ENCODE data around the gene FOSL2.

The FOSL2 gene

DNA sequence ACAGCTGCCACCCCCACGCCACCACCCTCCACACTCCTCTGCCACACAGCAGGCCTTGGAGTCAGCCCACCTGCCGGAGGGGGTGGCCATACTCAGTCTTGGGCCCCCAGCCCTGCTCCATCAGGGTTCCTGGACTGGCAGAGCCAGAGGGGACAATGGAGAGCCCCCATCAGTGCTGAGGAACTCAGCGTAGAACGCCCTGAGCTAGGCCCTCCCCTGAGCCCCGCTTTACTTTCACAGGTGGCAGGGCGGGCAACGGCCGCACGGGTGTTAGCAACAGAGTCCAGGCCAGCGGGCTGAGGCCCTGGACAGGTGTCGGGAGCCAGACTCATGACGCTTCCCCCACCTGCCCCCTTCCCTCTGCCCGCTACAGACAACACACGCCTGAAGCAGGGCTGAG, 47.1 kb downstream of the FOSL2 start:
- no peak for DNase-seq (ENCODE audit: low read depth)
- no peak overlapping the region for H3K4me3 ChIP-seq (ENCODE audit: low read length)
- TF ChIP-seq, protein P1, sequence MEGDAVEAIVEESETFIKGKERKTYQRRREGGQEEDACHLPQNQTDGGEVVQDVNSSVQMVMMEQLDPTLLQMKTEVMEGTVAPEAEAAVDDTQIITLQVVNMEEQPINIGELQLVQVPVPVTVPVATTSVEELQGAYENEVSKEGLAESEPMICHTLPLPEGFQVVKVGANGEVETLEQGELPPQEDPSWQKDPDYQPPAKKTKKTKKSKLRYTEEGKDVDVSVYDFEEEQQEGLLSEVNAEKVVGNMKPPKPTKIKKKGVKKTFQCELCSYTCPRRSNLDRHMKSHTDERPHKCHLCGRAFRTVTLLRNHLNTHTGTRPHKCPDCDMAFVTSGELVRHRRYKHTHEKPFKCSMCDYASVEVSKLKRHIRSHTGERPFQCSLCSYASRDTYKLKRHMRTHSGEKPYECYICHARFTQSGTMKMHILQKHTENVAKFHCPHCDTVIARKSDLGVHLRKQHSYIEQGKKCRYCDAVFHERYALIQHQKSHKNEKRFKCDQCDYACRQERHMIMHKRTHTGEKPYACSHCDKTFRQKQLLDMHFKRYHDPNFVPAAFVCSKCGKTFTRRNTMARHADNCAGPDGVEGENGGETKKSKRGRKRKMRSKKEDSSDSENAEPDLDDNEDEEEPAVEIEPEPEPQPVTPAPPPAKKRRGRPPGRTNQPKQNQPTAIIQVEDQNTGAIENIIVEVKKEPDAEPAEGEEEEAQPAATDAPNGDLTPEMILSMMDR (IDR thresholded peaks at IDR 0.05; ENCODE audit: insufficient read depth, low read depth, low read length, missing control alignments), result no peak

DNA sequence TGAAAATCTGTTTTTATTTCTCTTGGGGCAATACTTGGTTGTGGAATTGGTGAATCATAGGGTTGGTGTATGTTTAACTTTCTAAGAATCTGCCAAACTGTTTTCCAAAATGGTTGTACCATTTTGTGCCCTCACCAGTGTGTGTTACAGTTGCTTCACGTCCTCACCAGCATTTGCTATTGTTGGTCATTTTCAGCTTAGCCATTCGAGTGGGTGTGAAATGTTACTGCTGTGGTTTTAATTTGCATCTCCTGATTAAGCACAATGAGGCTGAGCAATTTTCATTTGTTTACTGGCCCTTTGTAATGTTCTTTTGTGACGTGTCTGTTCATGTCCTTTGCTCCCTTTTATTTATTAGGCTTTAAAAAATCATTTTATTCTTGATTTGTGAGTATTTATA, 49.7 kb downstream of the FOSL2 start:
- TF ChIP-seq, protein P1 (IDR thresholded peaks at IDR 0.05; ENCODE audit: insufficient read depth, low read depth, low read length, missing control alignments), result no peak
- H3K4me3 ChIP-seq (ENCODE audit: low read length), result no peak overlapping the region
- DNase-seq (ENCODE audit: low read depth), result peak; percentile 61

DNA sequence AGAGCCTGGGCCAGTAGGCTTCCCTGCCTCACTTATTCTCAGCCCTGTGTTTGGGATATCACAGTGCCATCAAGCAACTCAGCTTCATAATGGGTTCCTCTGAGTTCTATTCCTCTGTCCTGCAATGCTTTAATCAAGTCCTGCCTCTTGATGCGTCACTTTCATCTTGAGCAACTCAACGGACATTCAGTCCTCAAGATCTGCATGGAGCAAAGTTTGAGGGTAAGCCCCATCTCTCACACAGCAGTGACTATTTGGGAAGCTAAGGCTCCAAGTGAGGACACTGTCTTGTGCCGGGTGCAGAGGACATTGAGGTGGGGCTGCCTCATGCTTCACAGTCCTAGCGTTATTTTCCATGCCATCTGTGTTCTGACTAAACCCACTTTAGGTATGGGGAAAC, 52.3 kb downstream of the FOSL2 start:
- no peak overlapping the region for H3K4me3 ChIP-seq (ENCODE audit: low read length)
- no peak for DNase-seq (ENCODE audit: low read depth)
- TF ChIP-seq, protein P1 (IDR thresholded peaks at IDR 0.05; ENCODE audit: insufficient read depth, low read depth, low read length, missing control alignments), result no peak

DNA sequence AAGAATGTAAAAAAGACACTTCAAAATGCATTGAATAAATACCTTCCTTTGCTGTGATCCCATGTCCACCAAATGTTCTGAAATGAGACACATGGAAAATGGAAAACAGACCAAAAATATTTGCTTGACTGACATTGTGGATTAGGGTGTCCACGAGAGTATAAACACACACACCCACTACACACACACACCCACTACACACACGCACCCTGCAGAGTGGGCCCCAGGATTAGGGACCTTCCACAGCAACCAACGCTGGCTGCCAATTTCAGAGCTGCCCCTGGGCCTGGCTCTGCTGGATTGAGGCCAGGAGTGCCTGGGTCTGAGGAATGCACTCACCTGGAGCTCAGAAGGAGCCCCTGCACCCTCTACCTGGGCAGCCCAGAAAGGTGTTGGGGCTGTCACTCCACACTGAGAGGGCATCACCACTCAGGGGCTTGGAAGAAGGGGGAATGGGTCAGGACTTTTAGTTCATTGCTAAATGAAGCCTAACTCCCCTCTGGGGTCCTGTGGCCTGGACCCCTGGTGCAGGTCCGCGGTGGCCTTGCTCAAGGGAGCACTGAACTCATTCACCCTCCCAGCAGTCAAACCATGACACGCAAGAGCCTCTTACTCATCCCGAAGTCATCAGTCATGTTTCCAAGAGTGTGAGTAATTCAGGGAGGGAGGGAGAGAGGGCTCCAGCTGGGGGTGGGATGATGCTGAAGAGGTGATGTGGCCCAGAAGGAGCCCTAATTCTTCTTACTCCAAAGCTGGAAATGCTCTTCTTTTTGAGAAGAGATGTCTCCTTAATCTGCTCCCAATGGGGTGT, 53.0 kb downstream of the FOSL2 start:
- peak; percentile 97 for DNase-seq (ENCODE audit: low read depth)
- no peak overlapping the region for H3K4me3 ChIP-seq (ENCODE audit: low read length)
- TF ChIP-seq, protein P1 (IDR thresholded peaks at IDR 0.05; ENCODE audit: insufficient read depth, low read depth, low read length, missing control alignments), result no peak

DNA sequence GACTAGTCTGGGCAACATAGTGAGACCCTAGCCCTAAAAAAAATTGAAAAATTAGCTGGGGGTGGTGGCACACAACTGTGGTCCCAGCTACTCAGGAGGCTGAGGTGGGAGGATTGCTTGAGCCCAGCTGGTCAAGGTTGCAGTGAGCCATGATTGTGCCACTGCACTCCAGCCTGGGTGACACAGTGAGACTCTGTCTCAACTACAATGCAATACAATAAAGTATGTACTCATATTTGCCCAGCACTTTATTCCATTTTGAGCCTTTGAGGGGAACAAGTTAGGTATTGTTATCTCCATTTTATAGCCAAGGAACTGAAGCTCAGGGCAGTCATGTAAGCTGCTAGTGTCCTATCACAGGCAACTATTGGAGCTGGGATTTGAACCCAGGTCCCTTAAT, 53.9 kb downstream of the FOSL2 start:
- TF ChIP-seq, protein P1 (IDR thresholded peaks at IDR 0.05; ENCODE audit: insufficient read depth, low read depth, low read length, missing control alignments), result no peak

DNA sequence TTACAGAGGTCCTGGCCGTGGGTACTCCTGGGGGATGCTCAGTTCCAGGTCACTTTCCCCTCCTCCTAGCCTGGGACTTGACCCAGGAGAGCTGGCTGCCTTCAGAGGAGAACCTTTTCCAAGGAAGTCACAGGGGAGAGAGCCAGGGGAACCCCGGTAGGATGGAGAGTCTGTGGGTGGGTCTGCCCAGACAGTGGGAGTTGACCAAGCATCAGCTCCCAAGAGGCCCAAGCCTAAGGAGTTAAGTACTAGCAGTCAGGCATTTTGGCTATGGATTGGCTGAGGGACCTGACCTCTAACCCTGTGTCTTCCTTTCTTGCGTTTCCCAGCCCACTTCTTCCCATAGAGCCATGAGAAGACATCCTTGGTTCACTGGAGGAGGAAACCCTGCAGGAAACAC, 54.4 kb downstream of the FOSL2 start:
- TF ChIP-seq, protein P1 (IDR thresholded peaks at IDR 0.05; ENCODE audit: insufficient read depth, low read depth, low read length, missing control alignments), result no peak
- DNase-seq (ENCODE audit: low read depth), result no peak
- no peak overlapping the region for H3K4me3 ChIP-seq (ENCODE audit: low read length)

More for the DNA sequence above, 53.9 kb downstream of the FOSL2 start:
- H3K4me3 ChIP-seq (ENCODE audit: low read length), result no peak overlapping the region
- no peak for DNase-seq (ENCODE audit: low read depth)
